HepG2 (cell line): ENCODE measurements around the gene SLC11A1. TPM values are rescaled to one million over a fixed set of nuclear protein-coding genes. Genes with fewer than 3 reads are reported as not detected.

Experiments
- ARHGAP35 ChIP-seq: sonication (generic); formaldehyde crosslinking; IDR thresholded peaks from 2 replicates; pipeline ENCODE4 v1.9.0; 2022; ENCODE audit warnings: mild to moderate bottlenecking, inconsistent platforms, moderate library complexity, missing genetic modification reagents, borderline replicate concordance
- ATF7-NPFF ChIP-seq: sonication (generic); formaldehyde crosslinking; IDR thresholded peaks from 2 replicates; pipeline ENCODE4 v1.8.1; 2023; ENCODE audit warnings: mild to moderate bottlenecking, low read depth, missing genetic modification reagents, moderate library complexity
- CEBPG ChIP-seq: IDR thresholded peaks from 2 replicates; pipeline ENCODE4 v1.6.1; 2016
- GMEB1 ChIP-seq: sonication (generic); formaldehyde crosslinking; IDR thresholded peaks from 2 replicates; pipeline ENCODE4 v1.5.1; 2020; ENCODE audit warnings: missing genetic modification reagents, mild to moderate bottlenecking, borderline replicate concordance
- HIVEP1 ChIP-seq: sonication (generic); formaldehyde crosslinking; IDR thresholded peaks from 2 replicates; pipeline ENCODE4 v1.4.0; 2020; ENCODE audit warnings: mild to moderate bottlenecking, missing genetic modification reagents
- NONO ChIP-seq, 2 experiments: fragments of 450-650 bp in 1 of 2; sonication (generic) in 1 of 2; formaldehyde crosslinking in 1 of 2; IDR thresholded peaks in 1 of 2; conservative IDR thresholded peaks in 1 of 2; 2 replicates each; pipeline versions ENCODE4 v1.6.1 to v1.8.0; 2017 to 2022; ENCODE audit warnings: mild to moderate bottlenecking in 1 of 2, missing genetic modification reagents in 1 of 2, moderate library complexity in 1 of 2
- PHF8 ChIP-seq: sonication (generic); formaldehyde crosslinking; IDR thresholded peaks from 2 replicates; pipeline ENCODE4 v1.5.0; 2020; ENCODE audit warnings: missing genetic modification reagents
- RBM39 ChIP-seq: fragments of 200-400 bp; formaldehyde crosslinking; IDR thresholded peaks from one replicate; pipeline ENCODE4 v1.6.1; 2018; ENCODE audit warnings: antibody characterized with exemption, mild to moderate bottlenecking, low read depth, low read length; ENCODE audit not compliant: poor library complexity, severe bottlenecking
- RFXAP ChIP-seq: sonication (generic); formaldehyde crosslinking; IDR thresholded peaks from 2 replicates; pipeline ENCODE4 v1.4.0; 2020; ENCODE audit warnings: missing genetic modification reagents, borderline replicate concordance
- SIN3A ChIP-seq: IDR thresholded peaks from 2 replicates; pipeline ENCODE4 v1.6.1; 2011; ENCODE audit warnings: low read depth, mild to moderate bottlenecking, control low read depth, low read length, borderline replicate concordance
- SP4 ChIP-seq: sonication (generic); formaldehyde crosslinking; IDR thresholded peaks from 2 replicates; pipeline ENCODE4 v1.8.1; 2023; ENCODE audit warnings: mild to moderate bottlenecking, missing genetic modification reagents
- THAP9 ChIP-seq: sonication (generic); formaldehyde crosslinking; IDR thresholded peaks from 2 replicates; pipeline ENCODE4; 2020; ENCODE audit warnings: missing genetic modification reagents, mild to moderate bottlenecking, borderline replicate concordance
- TMF1 ChIP-seq: sonication (generic); formaldehyde crosslinking; IDR thresholded peaks from 2 replicates; pipeline ENCODE4 v1.8.1; 2022; ENCODE audit warnings: low read depth, missing genetic modification reagents
- ZNF232 ChIP-seq: sonication (generic); formaldehyde crosslinking; IDR thresholded peaks from 2 replicates; pipeline ENCODE4 v1.4.0; 2020; ENCODE audit warnings: missing genetic modification reagents, borderline replicate concordance
- ZNF674 ChIP-seq: sonication (generic); formaldehyde crosslinking; IDR thresholded peaks from 2 replicates; pipeline ENCODE4 v1.5.0; 2020; ENCODE audit warnings: low read depth, mild to moderate bottlenecking, missing genetic modification reagents
- ZNF710 ChIP-seq: sonication (generic); formaldehyde crosslinking; IDR thresholded peaks from 2 replicates; pipeline ENCODE4 v1.5.0; 2020; ENCODE audit warnings: mild to moderate bottlenecking, missing genetic modification reagents, borderline replicate concordance
- ZNF720 ChIP-seq: sonication (generic); formaldehyde crosslinking; IDR thresholded peaks from 2 replicates; pipeline ENCODE4 v1.4.0; 2020; ENCODE audit warnings: missing genetic modification reagents
- ZNF790 ChIP-seq: sonication (generic); formaldehyde crosslinking; IDR thresholded peaks from 2 replicates; pipeline ENCODE4 v1.8.0; 2022; ENCODE audit warnings: missing genetic modification reagents, mild to moderate bottlenecking, borderline replicate concordance
- polyA plus RNA-seq, 8 experiments: library from polyadenylated mRNA; depleted of rRNA in 3 of 8; stranded (reverse) in 7 of 8; unstranded in 1 of 8; fragments of >200 nt; fragmentation: Illumina TruSeq in 4 of 8; extraction: Trizol in 4 of 8; gene quantifications; 2 replicates each; pipeline versions ENCODE4 v1.2.1 to v1.2.3, GENCODE V29; 2011 to 2016; ENCODE audit warnings: low read depth in 4 of 8, missing spikeins in 1 of 8, mixed read lengths in 1 of 8; ENCODE audit not compliant: insufficient read depth in 1 of 8
- total RNA-seq, 5 experiments: library from RNA; depleted of rRNA; stranded (reverse); fragments of >200 nt; fragmentation: Illumina TruSeq; extraction: Trizol; gene quantifications; 2 replicates each; pipeline ENCODE4 v1.2.3, GENCODE V29; 2016; ENCODE audit warnings: low read depth in 1 of 5

Gene SLC11A1
- total and polyA plus RNA-seq, 2 of the 13 experiments (the other 11 are each of a cell fraction or from before 2014, with no cell fraction given), result 0.33 to 2.3 TPM

GRCh38 chr2:218400167-218400929 lies 18.3 kb downstream of the SLC11A1 start (continued):
- TF ChIP-seq RFXAP (CRISPR knock-in tag), result no peak; the same call in 1 of the 2 replicates
- TF ChIP-seq RBM39, result peak; percentile 85
- TF ChIP-seq GMEB1 (CRISPR knock-in tag), result no peak; the same call in 1 of the 2 replicates
- no peak for TF ChIP-seq ATF7-NPFF (CRISPR knock-in tag)
- peak; percentile 20; the same call in 1 of the 2 replicates for TF ChIP-seq SP4 (CRISPR knock-in tag)
- peak; percentile 32; the same call in 1 of the 2 replicates for TF ChIP-seq TMF1
- peak; percentile 77 for TF ChIP-seq HIVEP1 (CRISPR knock-in tag)
- TF ChIP-seq SIN3A, result peak; percentile 16; the same call in 1 of the 2 replicates
- TF ChIP-seq THAP9 (CRISPR knock-in tag), result peak; percentile 66; the same call in 1 of the 2 replicates
- no peak for TF ChIP-seq CEBPG (CRISPR knock-in tag)
- TF ChIP-seq PHF8, result peak; percentile 75
- peak; percentile 76; the same call in 1 of the 2 replicates for TF ChIP-seq ZNF674 (CRISPR knock-in tag)
- TF ChIP-seq ZNF710, result no peak
- TF ChIP-seq ARHGAP35 (CRISPR knock-in tag), result peak; percentile 47; the same call in 1 of the 2 replicates
- TF ChIP-seq ZNF232 (CRISPR knock-in tag), result no peak
- 0 out of 2 replicates have a peak, but pooled peaks have one; percentile 37 for TF ChIP-seq ZNF720 (CRISPR knock-in tag)
- no peak for TF ChIP-seq NONO (IDR thresholded peaks at IDR 0.05)
- peak; percentile 54; the same call in 1 of the 2 replicates for TF ChIP-seq NONO (CRISPR knock-in tag; conservative IDR thresholded peaks at IDR 0.05)
- peak; percentile 30; the same call in 1 of the 2 replicates for TF ChIP-seq ZNF790 (CRISPR knock-in tag)
